ENCODE results near the gene RBL1. TPM values are rescaled to one million over a fixed set of nuclear protein-coding genes. Genes with fewer than 3 reads are reported as not detected.

RBL1 gene
- total and polyA plus RNA-seq, 10 of the 15 experiments (the other 5 are each of a cell fraction or from before 2014, with no cell fraction given): 4.5 to 51.1 (median 24.9) TPM

GRCh38 chr20:37042986-37043972 is 52.5 kb downstream of the RBL1 start (continued):
- TF ChIP-seq CHD2 (IDR thresholded peaks at IDR 0.05; ENCODE audit: borderline replicate concordance, low read depth, low read length) (no peak), IKZF1 (conservative IDR thresholded peaks at IDR 0.05) (no peak; the same call in 1 of the 2 replicates), IRF5 (IDR thresholded peaks at IDR 0.05; ENCODE audit: borderline replicate concordance) (no peak), PBX3 (IDR thresholded peaks at IDR 0.05; ENCODE audit: insufficient replicate concordance, low read depth, low read length) (no peak), BACH1 (IDR thresholded peaks at IDR 0.05; ENCODE audit: borderline replicate concordance) (no peak), RBBP5 (conservative IDR thresholded peaks at IDR 0.05) (no peak), POLR2AphosphoS2 (IDR thresholded peaks at IDR 0.05; ENCODE audit: low read depth, low read length) (no peak), E2F4 (IDR thresholded peaks at IDR 0.05; ENCODE audit: low read depth, low read length) (no peak), TCF3 (IDR thresholded peaks at IDR 0.05; ENCODE audit: borderline replicate concordance, insufficient read depth, low read depth, low read length) (no peak), BHLHE40 (IDR thresholded peaks at IDR 0.05; ENCODE audit: borderline replicate concordance in 1 of 2, low read depth in 2 of 2, low read length in 1 of 2) (no peak), PKNOX1 (IDR thresholded peaks at IDR 0.05) (peak; percentile 52; the same call in 1 of the 2 replicates), TAF1 (IDR thresholded peaks at IDR 0.05; ENCODE audit: borderline replicate concordance, low read depth, low read length) (no peak), ZNF217 (IDR thresholded peaks at IDR 0.05) (peak; percentile 96), HDGF (IDR thresholded peaks at IDR 0.05) (no peak), CEBPB (IDR thresholded peaks at IDR 0.05; ENCODE audit: borderline replicate concordance in 1 of 2, low read depth in 2 of 2, low read length in 2 of 2) (0 out of 4 replicates have a peak, but pooled peaks of 1 of the 2 experiments have one; percentile 22), TCF7 (IDR thresholded peaks at IDR 0.05; ENCODE audit: borderline replicate concordance) (peak; percentile 92), HSF1 (IDR thresholded peaks at IDR 0.05; ENCODE audit: low read depth, low read length) (no peak), SKIL (IDR thresholded peaks at IDR 0.05; ENCODE audit: low read depth, poor library complexity, severe bottlenecking) (no peak), BCL11A (IDR thresholded peaks at IDR 0.05; ENCODE audit: low read depth, low read length) (no peak), SMC3 (IDR thresholded peaks at IDR 0.05; ENCODE audit: borderline replicate concordance, low read length) (no peak)
